K562 (cell line): ENCODE results near the gene WDFY2. TPM values are rescaled to one million over a fixed set of nuclear protein-coding genes. Genes with fewer than 3 reads are reported as not detected.

Experiments used
- ATAC-seq: fragments of 200-7000 bp; cut with Tn5 transposase; 3 replicates; pipeline ENCODE4 v1.9.1; 2020; ENCODE audit warnings: moderate library complexity
- BruUV-seq: library from RNA; stranded (reverse); fragments of 400-500 nt; replicated peaks from 2 replicates; lab custom pipeline; 2021; lab: Mats Ljungman, UMichigan
- CTCF ChIA-PET: fragments of 300-600 bp; formaldehyde crosslinking; extraction: SDS; loops from one replicate; lab custom pipeline; 2021; ENCODE audit warnings: low intra/inter-chr PET ratio; lab: Yijun Ruan, JAX
- POLR2A ChIA-PET: fragments of 300-600, 350-650 bp; sonication (Branson Sonifier 250); formaldehyde crosslinking; extraction: SDS; loops from one replicate; lab custom pipeline; 2021; ENCODE audit warnings: antibody characterized with exemption, inconsistent platforms; lab: Yijun Ruan, JAX
- DNase-seq, 4 experiments: peaks; one replicate each; pipeline versions ENCODE4 v3.0.0 to v3.0.0-alpha.2; 2011 to 2018; ENCODE audit warnings: low spot score in 3 of 4, mixed read lengths in 3 of 4; ENCODE audit errors: extremely low read depth in 1 of 4
- FAIRE-seq: peaks from 2 replicates; lab custom pipeline; 2011; peaks lifted over from hg19 to GRCh38; lab: Jason Lieb, UNC
- H2AFZ ChIP-seq: 2 replicates; pipeline ENCODE4 v1.6.0; 2011; ENCODE audit warnings: low read depth, low read length, control low read depth, inconsistent platforms
- H3K27ac ChIP-seq: fragments of 200-600 bp; 3 replicates; pipeline ENCODE4 v1.8.0; 2011; ENCODE audit warnings: low read depth, mild to moderate bottlenecking, control low read depth, inconsistent platforms, low read length, moderate library complexity, mixed read lengths; ENCODE audit errors: extremely low read depth
- H3K27me3 ChIP-seq, 2 experiments: fragments of 300-600 bp in 1 of 2; 2 replicates in 1 of 2; 3 replicates in 1 of 2; pipeline versions ENCODE4 v1.6.0 to v1.8.0; 2011; ENCODE audit warnings: inconsistent platforms in 2 of 2, low read length in 2 of 2, mild to moderate bottlenecking in 1 of 2, mixed read lengths in 1 of 2, moderate library complexity in 1 of 2; ENCODE audit not compliant: control insufficient read depth in 2 of 2, insufficient read depth in 2 of 2
- H3K36me3 ChIP-seq: fragments of 300-600 bp; 3 replicates; pipeline ENCODE4 v1.8.0; 2011; ENCODE audit warnings: mild to moderate bottlenecking, low read length, inconsistent platforms; ENCODE audit not compliant: control insufficient read depth, insufficient read depth
- H3K4me1 ChIP-seq, 2 experiments: fragments of 200-600 bp in 1 of 2; replicated peaks in 1 of 2; 2 replicates in 1 of 2; 3 replicates in 1 of 2; pipeline versions ENCODE4 v1.5.1 to v1.8.0; 2011; ENCODE audit warnings: inconsistent platforms in 2 of 2, low read length in 2 of 2, mild to moderate bottlenecking in 1 of 2, mixed read lengths in 1 of 2, moderate library complexity in 1 of 2; ENCODE audit not compliant: control insufficient read depth in 2 of 2, insufficient read depth in 2 of 2
- H3K4me2 ChIP-seq: 2 replicates; pipeline ENCODE4 v1.6.1; 2011; ENCODE audit warnings: low read length, control low read depth, inconsistent platforms, mixed read lengths; ENCODE audit not compliant: insufficient read depth
- H3K4me3 ChIP-seq: fragments of 200-600 bp; sonication (generic), shearing (Covaris generic); 2 replicates; pipeline ENCODE4 v1.5.1; 2016; ENCODE audit warnings: control low read depth, inconsistent platforms
- H3K79me2 ChIP-seq: fragments of 200-600 bp; 3 replicates; pipeline ENCODE4 v1.8.0; 2011; ENCODE audit warnings: low read length, inconsistent platforms; ENCODE audit not compliant: control insufficient read depth, insufficient read depth
- H3K9ac ChIP-seq, 2 experiments: 2 replicates each; pipeline versions ENCODE4 v1.6.0 to v1.6.1; 2011; ENCODE audit warnings: low read depth in 2 of 2, low read length in 2 of 2, control low read depth in 1 of 2, inconsistent platforms in 1 of 2, mild to moderate bottlenecking in 1 of 2, mixed read lengths in 1 of 2; ENCODE audit not compliant: insufficient read depth in 1 of 2
- H3K9me1 ChIP-seq: one replicate; pipeline ENCODE4 v1.6.0; 2011; ENCODE audit warnings: inconsistent platforms, mild to moderate bottlenecking, low read length, moderate library complexity; ENCODE audit not compliant: control insufficient read depth, insufficient read depth
- H3K9me3 ChIP-seq: replicated peaks from 2 replicates; pipeline ENCODE4 v1.5.1; 2011; ENCODE audit warnings: low read depth, low read length, inconsistent platforms; ENCODE audit not compliant: control insufficient read depth, insufficient read depth
- H4K20me1 ChIP-seq: replicated peaks from 2 replicates; pipeline ENCODE4 v1.6.1; 2011; ENCODE audit warnings: low read length, inconsistent platforms, mixed read lengths; ENCODE audit not compliant: control insufficient read depth, insufficient read depth
- HNRNPLL ChIP-seq: fragments of 200-400 bp; formaldehyde crosslinking; IDR thresholded peaks from 2 replicates; pipeline ENCODE4 v1.6.1; 2017; ENCODE audit warnings: low read length, low read depth, mild to moderate bottlenecking; ENCODE audit not compliant: poor library complexity, severe bottlenecking
- RBM17 ChIP-seq: fragments of 200-400 bp; formaldehyde crosslinking; IDR thresholded peaks from 2 replicates; pipeline ENCODE4 v1.6.1; 2017; ENCODE audit warnings: low read depth, mild to moderate bottlenecking, low read length, borderline replicate concordance
- SREBF1 ChIP-seq: fragments of 150-350 bp; IDR thresholded peaks from 2 replicates; pipeline ENCODE4 v1.6.1; 2014; ENCODE audit warnings: antibody characterized with exemption, low read depth, low read length, borderline replicate concordance
- WGBS: fragments of 100-300 bp; shearing (Covaris generic); methylation state at CpG from one replicate; pipeline ENCODE4 v1.1.6; 2016; ENCODE audit warnings: low coverage, mixed read lengths; ENCODE audit not compliant: insufficient coverage; ENCODE audit errors: missing lambda C conversion rate; 5-methylcytosine and 5-hydroxymethylcytosine counted together
- in situ Hi-C: fragments of 300-500 bp; cut with MboI; formaldehyde crosslinking; loops from 4 replicates; pipeline ENCODE4 v1.15.0; 2018; ENCODE audit warnings: inconsistent platforms, mixed read lengths
- intact Hi-C: fragments of 100-400 bp; cut with micrococcal nuclease; formaldehyde crosslinking; loops from 2 replicates; pipeline ENCODE4 v1.14.2; 2022
- polyA plus RNA-seq, 8 experiments: library from polyadenylated mRNA; depleted of rRNA in 4 of 8; stranded (reverse) in 5 of 8; unstranded in 3 of 8; fragments of >200 nt; fragmentation: Nextera tagmentation in 2 of 8; fragmentation: Illumina TruSeq in 1 of 8; extraction: Ambion mirVana in 2 of 8; extraction: Trizol in 1 of 8; gene quantifications; 2 replicates each; pipeline versions ENCODE4 v1.2.1 to v1.2.3, GENCODE V29; 2011 to 2014; ENCODE audit warnings: inconsistent platforms in 1 of 8, missing spikeins in 1 of 8
- total RNA-seq, 7 experiments: library from RNA; depleted of rRNA in 6 of 7; stranded (reverse); fragments of >200 nt in 6 of 7; fragmentation: Illumina TruSeq in 2 of 7; extraction: Trizol in 2 of 7; gene quantifications; 2 replicates each; pipeline versions ENCODE4 v1.2.1 to v1.2.3, GENCODE V29; 2011 to 2021; ENCODE audit warnings: low replicate concordance in 1 of 7
- TF ChIP-seq, protein P1 (sequence below): fragments of 450-650 bp; formaldehyde crosslinking; IDR thresholded peaks from 2 replicates; pipeline ENCODE4 v1.4.0; 2022; ENCODE audit warnings: missing genetic modification characterization
- TF ChIP-seq, protein P2 (sequence below), 2 experiments: fragments of 450-650 bp; formaldehyde crosslinking in 1 of 2; IDR thresholded peaks; 2 replicates each; pipeline versions ENCODE4 v1.4.0 to v1.6.1; 2014 to 2020; ENCODE audit warnings: mild to moderate bottlenecking in 2 of 2, borderline replicate concordance in 1 of 2, low read depth in 1 of 2

WDFY2 gene
- total and polyA plus RNA-seq, 9 of the 15 experiments (the other 6 are each of a cell fraction or from before 2014, with no cell fraction given) = 0.66 to 6.4 (median 4.4) TPM

DNA sequence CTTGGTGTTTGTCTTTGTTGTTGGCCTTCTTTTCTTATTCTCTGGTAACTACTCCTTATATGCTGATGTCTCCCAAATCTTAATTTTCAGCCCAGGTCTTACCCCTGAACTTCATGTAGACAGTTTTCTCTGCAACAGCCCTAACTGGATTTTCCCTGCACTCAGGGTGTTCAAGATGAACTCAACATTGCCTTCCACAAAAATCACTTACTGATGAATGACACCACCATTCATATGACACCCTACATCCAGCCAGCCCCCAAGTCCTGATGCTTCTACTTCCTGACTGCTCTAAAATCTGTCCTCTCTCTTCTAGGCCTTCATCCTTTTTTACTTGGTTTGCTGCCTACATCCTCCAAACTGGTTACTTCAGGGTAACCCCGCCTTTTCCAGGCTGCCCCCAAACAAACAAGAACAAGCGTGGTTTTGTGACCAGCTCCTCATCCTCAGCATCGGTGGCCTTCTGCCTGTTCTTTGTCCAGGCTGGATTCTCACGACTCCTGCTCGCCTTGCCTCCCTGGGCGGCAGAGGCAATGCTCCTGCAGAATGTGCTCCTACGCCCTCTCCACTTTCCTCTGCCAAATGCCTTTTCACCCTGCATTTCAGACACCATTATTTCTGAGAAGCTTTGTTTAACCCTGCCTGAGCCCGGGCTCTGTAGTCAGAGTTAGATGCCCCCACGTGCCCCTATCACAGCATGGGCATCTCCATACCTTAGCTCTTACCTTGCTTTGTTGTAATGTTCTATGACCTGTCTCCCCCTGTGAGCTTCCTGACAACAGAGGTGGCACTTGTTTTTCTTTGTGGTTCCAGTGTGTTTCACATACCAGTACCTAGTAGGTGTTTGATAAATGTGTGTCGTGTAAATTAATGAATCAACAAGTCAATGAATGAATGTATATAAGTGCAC, 61.8 kb downstream of the WDFY2 start (continued):
- TF ChIP-seq RBM17 = no peak
- TF ChIP-seq, protein P1, sequence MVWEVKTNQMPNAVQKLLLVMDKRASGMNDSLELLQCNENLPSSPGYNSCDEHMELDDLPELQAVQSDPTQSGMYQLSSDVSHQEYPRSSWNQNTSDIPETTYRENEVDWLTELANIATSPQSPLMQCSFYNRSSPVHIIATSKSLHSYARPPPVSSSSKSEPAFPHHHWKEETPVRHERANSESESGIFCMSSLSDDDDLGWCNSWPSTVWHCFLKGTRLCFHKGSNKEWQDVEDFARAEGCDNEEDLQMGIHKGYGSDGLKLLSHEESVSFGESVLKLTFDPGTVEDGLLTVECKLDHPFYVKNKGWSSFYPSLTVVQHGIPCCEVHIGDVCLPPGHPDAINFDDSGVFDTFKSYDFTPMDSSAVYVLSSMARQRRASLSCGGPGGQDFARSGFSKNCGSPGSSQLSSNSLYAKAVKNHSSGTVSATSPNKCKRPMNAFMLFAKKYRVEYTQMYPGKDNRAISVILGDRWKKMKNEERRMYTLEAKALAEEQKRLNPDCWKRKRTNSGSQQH (CRISPR knock-in tag) = no peak
- no peak for TF ChIP-seq HNRNPLL
- TF ChIP-seq, all 486 proteins: peak for 0

DNA sequence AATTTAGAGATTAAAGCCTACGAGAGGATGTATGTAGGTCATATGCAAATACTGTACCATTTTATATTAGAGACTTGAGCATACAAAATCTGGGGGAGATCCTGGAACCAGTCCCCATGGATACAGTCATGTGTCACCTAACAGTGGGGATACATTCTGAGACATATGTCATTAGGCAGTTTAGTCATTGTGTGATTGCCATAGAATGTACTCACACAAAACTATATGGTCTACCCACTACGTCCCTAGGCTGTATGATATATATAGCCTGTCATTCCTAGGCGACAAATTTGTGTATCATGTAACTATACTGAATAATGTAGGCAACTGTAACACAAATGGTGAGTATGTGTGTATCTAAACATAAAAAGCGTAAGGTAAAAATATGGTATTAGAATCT, 62.8 kb downstream of the WDFY2 start:
- H3K27ac ChIP-seq = no peak overlapping the region
- DNase-seq = no peak
- TF ChIP-seq, protein P2, sequence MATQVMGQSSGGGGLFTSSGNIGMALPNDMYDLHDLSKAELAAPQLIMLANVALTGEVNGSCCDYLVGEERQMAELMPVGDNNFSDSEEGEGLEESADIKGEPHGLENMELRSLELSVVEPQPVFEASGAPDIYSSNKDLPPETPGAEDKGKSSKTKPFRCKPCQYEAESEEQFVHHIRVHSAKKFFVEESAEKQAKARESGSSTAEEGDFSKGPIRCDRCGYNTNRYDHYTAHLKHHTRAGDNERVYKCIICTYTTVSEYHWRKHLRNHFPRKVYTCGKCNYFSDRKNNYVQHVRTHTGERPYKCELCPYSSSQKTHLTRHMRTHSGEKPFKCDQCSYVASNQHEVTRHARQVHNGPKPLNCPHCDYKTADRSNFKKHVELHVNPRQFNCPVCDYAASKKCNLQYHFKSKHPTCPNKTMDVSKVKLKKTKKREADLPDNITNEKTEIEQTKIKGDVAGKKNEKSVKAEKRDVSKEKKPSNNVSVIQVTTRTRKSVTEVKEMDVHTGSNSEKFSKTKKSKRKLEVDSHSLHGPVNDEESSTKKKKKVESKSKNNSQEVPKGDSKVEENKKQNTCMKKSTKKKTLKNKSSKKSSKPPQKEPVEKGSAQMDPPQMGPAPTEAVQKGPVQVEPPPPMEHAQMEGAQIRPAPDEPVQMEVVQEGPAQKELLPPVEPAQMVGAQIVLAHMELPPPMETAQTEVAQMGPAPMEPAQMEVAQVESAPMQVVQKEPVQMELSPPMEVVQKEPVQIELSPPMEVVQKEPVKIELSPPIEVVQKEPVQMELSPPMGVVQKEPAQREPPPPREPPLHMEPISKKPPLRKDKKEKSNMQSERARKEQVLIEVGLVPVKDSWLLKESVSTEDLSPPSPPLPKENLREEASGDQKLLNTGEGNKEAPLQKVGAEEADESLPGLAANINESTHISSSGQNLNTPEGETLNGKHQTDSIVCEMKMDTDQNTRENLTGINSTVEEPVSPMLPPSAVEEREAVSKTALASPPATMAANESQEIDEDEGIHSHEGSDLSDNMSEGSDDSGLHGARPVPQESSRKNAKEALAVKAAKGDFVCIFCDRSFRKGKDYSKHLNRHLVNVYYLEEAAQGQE (IDR thresholded peaks at IDR 0.05; ENCODE audit: borderline replicate concordance) = no peak
- TF ChIP-seq, protein P2 (CRISPR knock-in tag; IDR thresholded peaks at IDR 0.05; ENCODE audit: low read depth) = no peak
- TF ChIP-seq SREBF1 = no peak
- no peak for FAIRE-seq
- H3K4me2 ChIP-seq = no peak overlapping the region
- no peaks in the 10 kb centered on the region for H3K27me3 ChIP-seq
- no peaks in the 10 kb centered on the region for H3K9me1 ChIP-seq
- 84% methylated on average over 4 of the region's 4 CpGs for WGBS
- H3K9ac ChIP-seq = no peak overlapping the region
- intact Hi-C loops (no loop called here), in situ Hi-C loops (no loop called here)
- H3K36me3 ChIP-seq = no peaks in the 10 kb centered on the region
- H4K20me1 ChIP-seq = no peaks in the 10 kb centered on the region; the same call in 1 of the 2 replicates
- H3K9me3 ChIP-seq = no peaks in the 10 kb centered on the region
- no peaks in the 10 kb centered on the region for H3K4me1 ChIP-seq
- POLR2A ChIA-PET = interaction anchor here (0.6 kb wide), 1 partner anchor 12 kb away, joined by 3 read pairs; no protein-coding TSS in a partner anchor
- ATAC-seq = no peak
- no peak overlapping the region for H3K4me3 ChIP-seq
- no peaks in the 10 kb centered on the region for H3K79me2 ChIP-seq
- CTCF ChIA-PET = no interaction called here
- H2AFZ ChIP-seq = no peak overlapping the region
- BruUV-seq = no TSS peak
